Activated T-cell treated with anti-CD3 and anti-CD28 coated beads for 24 hours (primary cell): ENCODE measurements around the gene TMEM87B.

Source experiments
- DNase-seq: peaks from one replicate; pipeline ENCODE4 v3.0.0-alpha.2; 2020; ENCODE audit warnings: low read depth

TMEM87B gene

GRCh38 chr2:112151701-112152440 lies 96.8 kb downstream of the TMEM87B start:
- no peak for DNase-seq

DNA sequence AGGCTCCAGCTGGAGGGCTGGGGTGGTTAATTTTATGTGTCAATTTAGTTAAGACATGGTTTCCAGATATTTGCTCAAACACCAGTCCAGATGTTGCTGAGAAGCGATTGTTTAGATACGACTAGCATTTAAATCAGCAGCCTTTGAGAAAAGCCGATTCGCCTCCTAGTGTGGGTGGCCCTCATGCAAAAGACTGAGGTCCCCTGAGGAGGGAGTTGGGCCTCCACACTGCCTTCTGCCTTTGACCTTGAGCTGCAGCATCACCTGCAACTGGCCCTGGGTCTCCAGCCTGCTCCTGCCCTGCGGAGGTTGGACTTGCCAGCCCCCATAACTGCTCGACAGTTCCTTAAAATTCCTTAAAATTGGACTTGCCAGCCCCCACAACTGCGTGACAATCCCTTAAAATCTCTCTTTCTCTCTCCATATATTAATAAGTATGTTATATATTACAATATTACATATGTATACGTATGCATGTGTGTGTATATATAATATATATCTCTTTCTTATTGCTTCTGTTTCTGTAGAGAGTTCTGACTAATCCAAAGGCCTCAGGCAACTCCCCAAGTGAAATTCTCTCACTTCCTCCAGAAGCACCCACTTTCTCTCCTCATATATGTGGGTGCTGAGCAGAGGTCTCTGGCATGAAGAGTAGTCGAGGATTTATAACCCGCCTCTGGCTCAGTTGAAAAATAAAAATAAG lies 97.6 kb downstream of the TMEM87B start:
- DNase-seq: no peak

GRCh38 chr2:112153179-112153490 lies 98.1 kb downstream of the TMEM87B start:
- no peak for DNase-seq

DNA sequence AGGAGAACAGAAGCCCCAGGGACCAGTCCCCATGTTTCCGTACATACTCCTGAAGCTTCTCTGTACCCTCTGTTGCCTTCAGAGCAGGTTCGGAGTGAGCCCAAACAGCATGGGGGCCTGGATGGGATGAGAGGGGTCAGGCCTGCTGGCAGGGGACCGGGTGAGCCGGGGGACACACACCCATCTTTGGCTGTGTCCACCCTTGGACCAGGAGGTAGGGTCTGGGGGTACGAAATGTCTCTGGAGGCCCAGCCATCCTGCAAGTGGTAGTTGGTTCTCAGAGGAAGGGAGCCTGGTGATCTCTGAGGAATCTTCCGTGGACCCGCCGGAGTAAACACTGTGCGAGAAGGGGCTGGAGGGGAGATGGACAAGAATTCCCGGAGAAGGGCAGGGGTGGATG lies 98.4 kb downstream of the TMEM87B start:
- no peak for DNase-seq

- no peak for DNase-seq
These were observed 99.4 kb downstream of the TMEM87B start for GRCh38 chr2:112154246-112155117.

GRCh38 chr2:112155331-112156151 lies 100.5 kb downstream of the TMEM87B start:
- no peak for DNase-seq

- DNase-seq: no peak
These were observed 101.3 kb downstream of the TMEM87B start for GRCh38 chr2:112156152-112156986.

DNA sequence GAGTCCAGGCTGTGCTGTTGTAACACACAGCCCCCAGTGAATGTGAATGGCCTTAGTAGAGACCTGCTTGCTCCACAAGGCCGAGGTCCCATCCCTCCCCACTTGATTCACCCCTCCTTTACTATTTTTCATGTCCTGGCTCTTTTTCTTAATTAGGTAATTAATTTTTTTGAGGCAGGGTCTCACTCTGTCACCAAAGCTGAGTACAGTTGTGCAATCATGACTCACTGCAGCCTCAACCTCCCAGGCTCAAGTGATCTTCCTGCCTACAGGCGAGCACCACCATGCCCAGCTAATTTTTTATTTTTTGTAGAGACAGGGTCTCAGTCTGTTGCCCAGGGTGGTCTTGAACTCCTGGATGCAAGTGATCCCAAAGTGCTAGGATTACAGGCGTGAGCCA lies 102.4 kb downstream of the TMEM87B start:
- no peak for DNase-seq

- DNase-seq: no peak
These were observed 104.4 kb downstream of the TMEM87B start for GRCh38 chr2:112159454-112159921.

GRCh38 chr2:112160283-112161250 lies 105.5 kb downstream of the TMEM87B start:
- no peak for DNase-seq

- no peak for DNase-seq
These were observed 106.5 kb downstream of the TMEM87B start for GRCh38 chr2:112161431-112162145.

GRCh38 chr2:112162341-112162740 lies 107.3 kb downstream of the TMEM87B start:
- no peak for DNase-seq

GRCh38 chr2:112162956-112163355 lies 107.9 kb downstream of the TMEM87B start:
- no peak for DNase-seq

GRCh38 chr2:112163541-112163981 lies 108.5 kb downstream of the TMEM87B start:
- no peak for DNase-seq

DNA sequence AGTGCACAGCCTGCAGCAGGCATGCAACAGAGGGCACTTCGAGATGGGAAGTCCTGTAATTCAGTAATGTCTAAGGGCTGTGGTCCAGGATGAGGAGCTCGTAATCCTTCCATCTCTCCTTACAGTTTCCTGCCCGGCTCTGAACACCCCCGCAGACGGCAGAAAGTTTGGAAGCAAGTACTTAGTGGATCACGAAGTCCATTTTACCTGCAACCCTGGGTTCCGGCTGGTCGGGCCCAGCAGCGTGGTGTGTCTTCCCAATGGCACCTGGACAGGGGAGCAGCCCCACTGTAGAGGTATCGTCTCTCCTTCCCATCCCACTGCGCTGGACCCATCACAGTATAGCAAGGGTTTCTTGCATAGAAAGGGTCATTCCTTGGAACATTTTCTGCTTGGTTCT lies 109.8 kb downstream of the TMEM87B start:
- no peak for DNase-seq

GRCh38 chr2:112165296-112165695 lies 110.2 kb downstream of the TMEM87B start:
- no peak for DNase-seq

- DNase-seq: no peak
These were observed 111.9 kb downstream of the TMEM87B start for GRCh38 chr2:112166806-112167499.

GRCh38 chr2:112168422-112169124 lies 113.5 kb downstream of the TMEM87B start:
- no peak for DNase-seq
